Activated CD4-positive, alpha-beta T cell treated with anti-CD3 and anti-CD28 coated beads, Interleukin-2, amount 50 U/mL, for 24 hours (primary cell): ENCODE data around the gene LRRC8A.
"Not testable (repeated sequence)": the region's sequence is repeated elsewhere in the genome, so short reads cannot be mapped to it uniquely, and the experiment has no call there.

ENCODE experiments used
- DNase-seq, 2 donors: peaks; one replicate each; pipeline ENCODE4 v3.0.0-alpha.2; 2020; ENCODE audit warnings: low read depth in 1 of 2, low spot score in 1 of 2

The LRRC8A gene

DNA sequence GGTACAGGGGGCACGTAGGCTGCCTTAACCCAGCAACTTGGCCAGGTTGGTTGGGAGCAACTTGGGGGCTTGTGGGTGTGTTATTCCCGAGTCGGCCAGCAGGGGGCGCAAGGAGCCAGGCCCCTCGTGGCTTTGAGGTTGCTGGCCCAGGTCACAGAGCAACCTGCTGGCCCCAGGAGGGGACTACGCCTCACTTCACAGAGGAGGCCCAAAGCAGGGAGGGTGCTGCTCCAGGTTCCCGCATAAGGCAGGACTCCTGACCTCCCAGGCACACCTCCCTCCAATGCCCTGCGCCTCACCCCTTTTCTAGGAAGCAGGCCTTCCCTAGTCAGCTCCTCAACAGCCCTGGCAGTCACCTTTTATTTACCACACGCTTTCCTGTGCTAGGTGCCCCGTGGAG lies 18.3 kb upstream of the LRRC8A start:
- peak; percentile 77 to 83 for DNase-seq

DNA sequence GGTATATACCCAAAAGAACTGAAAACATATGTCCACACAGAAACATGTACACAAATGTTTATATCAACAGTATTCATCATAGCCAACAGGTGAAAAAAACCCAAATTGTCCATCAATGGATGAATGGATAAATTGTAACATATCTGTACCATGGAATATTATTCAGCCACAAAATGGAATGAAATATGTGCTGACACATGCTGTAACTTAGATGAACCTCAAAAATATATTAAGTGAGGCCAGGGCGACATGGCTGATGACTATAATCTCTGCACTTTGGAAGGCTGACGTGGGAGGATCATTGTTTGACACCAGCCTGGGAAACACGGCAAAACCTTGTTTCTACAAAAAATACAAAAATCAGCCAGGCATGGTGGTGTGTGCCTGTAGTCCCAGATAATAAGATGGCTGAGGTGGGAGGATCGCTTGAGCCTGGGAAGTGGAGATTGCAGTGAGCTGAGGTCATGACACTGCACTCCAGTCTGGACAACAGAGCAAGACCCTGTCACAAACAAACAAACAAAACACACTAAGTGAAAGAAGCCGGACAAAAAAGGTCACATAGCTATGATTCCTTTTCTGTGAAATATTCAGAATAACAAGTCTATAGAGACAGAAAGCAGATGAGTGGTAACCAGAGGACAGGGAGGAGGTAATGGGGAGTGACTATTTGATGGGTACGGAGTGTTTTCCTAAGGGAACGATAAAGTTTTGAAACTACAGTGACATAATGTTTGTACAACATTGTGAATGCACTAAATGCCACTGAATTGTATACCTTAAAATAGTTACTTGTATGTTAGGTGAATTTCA lies 11.6 kb upstream of the LRRC8A start:
- DNase-seq, result no peak

DNA sequence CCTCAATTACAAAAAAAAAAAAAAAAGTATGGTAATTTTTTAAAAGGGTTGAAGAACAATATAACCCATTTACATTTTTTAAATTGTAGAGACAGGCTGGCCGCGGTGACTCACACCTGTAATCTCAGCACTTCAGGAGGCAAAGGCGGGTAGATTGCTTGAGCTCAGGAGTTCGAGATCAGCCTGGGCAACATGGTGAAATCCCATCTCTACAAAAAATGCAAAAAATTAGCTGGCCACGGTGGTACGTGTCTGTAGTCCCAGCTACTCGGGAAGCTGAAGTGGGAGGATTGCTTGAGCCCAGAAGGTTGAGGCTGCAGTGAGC lies 11.0 kb upstream of the LRRC8A start:
- DNase-seq, result not testable (repeated sequence)

DNA sequence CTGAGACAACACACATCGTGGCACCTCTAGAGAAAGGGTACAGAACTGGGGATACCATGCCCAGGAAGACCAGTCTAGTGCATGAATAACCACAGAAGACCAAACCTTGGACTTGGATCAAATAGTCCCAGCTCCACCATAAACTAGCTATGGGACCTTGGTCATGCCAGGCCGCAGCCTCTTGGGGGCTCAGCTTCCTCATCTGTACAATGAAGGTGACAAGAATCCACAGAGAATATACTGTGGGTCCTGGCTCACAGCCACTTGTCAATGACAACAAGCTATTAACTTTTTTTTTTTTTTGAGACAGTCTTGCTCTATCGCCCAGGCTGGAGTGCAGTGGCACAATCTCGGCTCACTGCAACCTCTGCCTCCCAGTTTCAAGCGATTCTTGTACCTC lies 4.1 kb upstream of the LRRC8A start:
- DNase-seq, result no peak

DNA sequence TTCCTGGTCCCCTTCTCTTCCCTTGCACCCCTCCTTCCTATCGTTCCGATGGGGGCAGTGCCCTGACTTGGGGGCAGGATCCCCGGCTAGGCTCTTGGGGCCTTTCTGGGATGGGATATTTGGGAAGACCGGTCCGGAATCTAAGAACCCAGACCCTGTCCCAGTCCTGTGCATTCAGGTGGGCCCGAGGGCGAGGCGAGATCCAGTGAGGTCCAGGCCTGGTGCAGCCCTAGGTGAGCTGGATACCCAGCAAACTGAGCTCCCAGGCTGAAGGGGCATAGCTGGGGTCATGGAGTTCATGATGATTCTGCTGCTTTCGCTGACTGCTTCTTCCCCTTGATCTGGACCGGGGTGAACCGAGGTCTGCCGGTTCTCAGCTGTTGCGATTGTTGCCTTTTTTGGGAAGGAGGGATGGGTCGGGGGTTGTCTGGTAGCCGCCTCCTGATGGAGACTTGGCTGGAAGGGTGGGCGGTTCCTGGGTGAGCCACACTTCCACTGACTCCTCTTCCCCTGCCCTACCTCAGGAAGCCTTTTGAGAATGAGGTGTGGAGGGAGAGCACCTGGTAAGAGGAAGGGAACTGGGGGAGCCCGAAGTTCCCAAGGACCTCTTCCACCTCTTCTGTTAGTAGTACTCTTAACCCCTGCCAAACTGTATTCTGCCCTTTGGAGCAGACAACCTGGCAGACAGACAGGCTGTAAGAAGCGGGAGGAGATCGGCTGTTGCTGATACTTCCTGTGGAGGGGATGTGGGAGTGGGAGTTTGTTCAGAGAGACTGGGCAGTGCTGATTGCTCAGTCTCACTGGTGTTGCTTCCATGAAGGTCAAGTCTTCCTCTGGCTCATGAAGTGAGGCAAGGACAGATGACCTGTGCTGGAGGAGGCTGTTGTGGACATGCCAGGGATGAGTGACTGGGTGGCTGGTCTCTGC lies 1.0 kb downstream of the LRRC8A start:
- DNase-seq, result no peak

DNA sequence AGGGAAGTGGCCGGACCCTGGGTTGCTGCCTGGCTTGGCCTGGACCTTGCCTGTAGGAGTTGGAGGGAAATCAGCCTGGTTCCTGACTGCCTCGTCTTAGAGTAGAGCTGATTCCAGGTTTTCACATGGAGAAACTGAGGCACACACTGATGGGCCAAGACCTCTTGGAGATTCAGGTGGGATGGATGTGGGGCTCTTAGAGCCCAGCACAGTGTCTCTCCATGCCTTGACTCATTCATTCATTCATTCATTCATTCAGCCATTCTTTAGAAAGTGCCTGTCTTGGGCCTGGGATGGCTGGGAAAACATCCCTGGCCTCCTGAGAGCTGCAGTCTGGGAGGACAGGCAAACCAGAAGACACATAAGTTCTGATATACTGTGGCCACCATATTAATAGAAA lies 2.2 kb downstream of the LRRC8A start:
- no peak for DNase-seq

DNA sequence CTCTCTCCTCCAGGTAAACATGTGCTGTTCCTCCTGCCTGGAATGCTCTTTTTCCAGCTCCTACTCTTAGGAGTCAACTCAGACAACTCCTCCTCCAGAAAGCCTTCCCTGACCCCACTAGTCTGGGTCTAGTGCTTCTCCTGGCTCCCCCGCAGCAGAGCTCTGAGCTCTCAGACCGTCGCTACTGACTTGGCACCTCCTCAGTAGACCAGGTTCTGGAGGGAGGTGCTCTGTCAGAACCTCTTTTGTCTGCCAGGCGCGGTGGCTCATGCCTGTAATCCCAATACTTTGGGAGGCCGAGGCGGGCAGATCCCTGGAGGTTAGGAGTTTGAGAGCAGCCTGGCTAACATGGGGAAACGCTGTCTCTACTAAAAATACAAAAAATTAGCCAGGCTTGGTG lies 3.4 kb downstream of the LRRC8A start:
- no peak for DNase-seq

DNA sequence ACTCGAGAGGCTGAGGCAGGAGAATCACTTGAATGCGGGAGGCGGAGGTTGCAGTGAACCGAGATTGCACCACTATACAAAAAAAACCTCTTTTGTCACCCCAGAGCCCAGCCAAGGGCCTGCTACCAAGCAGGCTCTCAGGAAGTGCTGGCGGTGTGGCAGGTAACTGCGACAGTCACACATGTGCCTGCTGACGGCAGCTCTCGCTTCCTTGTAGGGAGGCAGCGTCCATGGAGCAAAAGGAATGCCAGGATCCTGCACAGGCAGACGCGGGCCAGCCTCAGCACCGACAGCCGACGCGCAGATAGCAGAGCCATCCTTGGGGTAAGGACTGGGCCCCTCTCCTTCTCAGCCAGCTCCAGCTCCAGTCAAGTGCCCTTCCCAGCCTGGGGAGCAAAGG lies 3.9 kb downstream of the LRRC8A start:
- no peak for DNase-seq

DNA sequence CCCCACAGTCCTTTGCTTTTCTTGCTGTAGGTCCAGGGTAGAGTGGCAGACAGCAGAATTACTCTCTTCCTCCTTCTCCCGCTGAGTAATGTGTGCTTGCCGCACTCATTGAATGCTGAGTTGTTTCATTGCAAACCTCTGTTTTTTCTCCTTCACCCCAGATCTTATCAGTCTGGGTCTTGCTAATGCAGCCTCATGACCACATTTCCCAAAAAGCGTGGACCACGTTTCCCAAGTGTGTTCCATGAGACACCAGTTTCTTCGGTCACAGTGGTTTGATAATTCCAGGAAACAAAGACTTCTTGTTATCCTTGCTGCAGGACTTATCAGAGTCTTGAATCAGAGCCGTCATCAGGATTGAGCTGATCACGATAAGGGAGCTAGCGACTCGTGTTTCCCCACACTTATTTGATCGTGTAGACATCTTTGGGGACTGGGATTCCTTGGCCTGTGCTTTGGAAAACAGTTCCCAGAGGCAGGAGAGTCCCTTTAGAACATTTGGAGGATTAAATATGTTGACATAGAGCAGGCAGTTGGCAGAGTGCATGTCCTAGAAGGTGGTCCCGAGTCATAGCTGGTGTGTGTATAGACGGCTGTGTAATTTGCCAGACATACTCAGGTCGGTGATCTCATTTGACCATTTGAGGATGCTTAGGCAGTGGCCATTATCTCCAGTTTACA lies 4.4 kb downstream of the LRRC8A start:
- no peak for DNase-seq

DNA sequence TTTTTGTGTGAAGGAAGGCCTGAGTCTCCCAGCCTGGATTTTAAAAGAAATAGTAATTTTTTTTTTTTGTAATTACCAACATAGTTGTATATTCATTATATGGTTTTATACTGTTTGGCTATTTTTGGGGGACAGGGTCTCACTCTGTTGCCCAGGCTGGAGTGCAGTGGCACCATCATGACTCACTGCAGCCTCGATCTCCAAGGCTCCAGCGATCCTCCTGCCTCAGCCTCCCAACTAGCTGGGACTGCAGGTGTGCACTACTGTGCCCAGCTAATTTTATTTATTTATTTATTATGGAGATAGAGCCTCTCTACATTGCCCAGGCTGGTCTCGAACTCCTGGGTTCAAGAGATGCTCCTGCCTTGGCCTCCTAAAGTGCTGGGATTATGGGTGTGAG lies 5.1 kb downstream of the LRRC8A start:
- DNase-seq, result no peak

DNA sequence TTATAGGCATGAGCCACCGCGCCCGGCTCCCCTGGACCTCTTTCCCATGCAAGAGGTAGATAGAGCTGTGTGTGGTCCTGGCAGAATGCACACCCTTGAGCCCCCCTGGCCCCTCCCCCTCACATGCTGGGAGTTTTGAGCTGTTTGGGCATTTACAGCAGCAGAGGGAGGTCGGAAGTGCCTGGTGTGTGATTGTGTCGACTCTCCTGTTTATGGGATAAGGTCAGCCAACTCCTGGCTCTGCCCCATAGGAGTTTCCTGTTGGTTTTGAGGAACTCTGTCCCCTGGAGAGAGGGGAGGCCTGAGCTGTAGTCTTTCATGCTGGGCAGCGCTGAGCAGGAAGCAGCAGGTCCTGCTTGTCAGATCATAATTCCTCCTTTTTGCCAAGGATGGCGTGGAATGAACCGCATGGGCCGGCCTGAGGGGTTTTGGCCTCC lies 6.0 kb downstream of the LRRC8A start:
- DNase-seq, result no peak

DNA sequence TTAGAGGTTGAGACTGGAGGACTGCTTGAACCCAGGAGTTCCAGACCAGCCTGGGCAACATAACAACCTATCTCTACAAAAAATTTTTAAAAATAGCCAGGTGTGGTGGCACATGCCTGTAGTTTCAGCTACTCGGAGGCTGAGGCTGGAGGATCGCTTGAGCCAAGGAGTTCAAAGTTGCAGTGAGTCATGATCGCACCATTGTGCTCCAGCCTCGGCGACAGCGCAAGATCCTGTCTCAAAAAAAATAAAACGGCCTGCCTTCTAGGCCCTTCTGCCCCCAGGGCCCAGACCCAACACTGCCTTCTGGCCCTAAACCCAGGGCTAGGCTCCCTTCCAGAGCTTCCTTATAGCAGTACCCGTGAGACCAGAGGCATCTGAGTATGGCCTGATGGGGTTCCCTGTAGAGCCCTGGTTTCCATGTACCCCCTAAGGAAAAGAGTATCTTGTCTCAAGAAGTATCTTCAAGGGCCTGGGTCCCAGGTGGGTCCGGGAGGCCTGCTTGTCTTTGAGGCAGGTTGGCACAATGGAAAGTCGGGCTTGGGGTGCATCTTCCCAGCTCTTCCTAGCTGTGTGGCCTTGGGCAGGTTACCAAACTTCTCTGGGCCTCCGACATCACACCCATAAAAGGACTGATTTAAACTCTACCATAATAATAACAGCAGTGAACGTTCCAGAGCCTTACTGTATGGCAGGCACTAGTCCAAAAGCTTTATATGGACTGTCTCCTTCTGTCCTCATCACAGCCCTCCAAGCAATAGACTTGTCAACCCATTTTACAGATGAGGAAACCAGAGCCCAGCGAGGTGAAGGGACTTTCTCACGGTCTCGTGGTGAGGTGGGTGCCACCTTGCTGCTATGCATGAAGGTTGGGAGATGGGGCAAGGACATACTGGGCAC lies 9.6 kb downstream of the LRRC8A start:
- no peak for DNase-seq

DNA sequence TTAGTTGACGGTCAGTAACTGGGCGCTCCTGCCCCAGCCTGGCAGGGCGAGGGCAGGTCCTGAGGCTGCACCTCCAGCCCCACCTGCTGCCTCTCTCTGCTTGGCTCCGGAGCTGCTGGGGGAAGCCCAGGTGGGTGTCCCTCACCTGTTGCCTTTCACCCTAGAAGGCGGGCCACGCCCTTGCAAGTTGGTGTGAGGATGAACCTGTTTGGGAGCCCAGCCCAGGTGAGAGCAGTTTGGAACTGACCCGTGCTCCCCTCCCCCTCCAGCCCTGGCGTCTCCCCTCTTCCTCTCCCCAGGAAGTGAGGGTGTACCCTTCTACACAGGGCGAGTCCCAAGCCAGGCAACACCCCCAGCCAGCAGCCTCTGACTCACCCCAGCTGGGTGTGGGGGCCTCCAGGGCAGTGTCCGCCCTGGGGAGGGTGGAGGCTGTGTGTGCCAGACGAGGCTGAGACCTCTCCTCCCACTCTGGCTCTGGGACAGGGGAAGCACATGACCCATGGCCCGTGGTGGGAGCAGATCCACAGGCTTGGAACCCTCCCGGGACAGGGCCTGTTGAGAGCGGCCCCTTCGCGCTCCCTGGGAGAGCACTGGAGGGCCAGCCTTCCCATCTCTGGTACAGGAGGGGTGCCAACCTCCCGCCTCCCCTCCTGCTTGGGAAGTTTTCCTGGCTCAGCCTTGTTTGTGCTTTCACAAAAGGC lies 10.4 kb downstream of the LRRC8A start:
- no peak for DNase-seq

DNA sequence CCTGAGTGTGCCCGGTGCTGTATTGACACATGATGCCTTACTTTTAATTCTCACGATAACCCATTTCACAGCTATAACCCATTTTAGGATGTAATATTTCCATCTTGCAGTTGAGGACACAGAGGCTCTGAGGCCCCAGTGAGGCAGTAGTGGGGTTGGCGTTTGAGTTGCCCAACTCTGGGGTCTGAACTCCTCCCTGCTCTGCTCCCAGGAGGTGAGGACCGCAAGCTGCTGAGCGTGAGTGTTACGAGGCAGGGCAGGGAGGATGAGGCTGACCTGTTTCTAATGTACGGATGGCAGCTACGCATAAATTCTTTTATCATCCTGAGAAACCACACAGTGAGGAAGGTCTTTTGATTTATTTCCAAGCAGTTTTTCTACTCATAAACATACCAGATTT lies 11.4 kb downstream of the LRRC8A start:
- DNase-seq, result no peak

DNA sequence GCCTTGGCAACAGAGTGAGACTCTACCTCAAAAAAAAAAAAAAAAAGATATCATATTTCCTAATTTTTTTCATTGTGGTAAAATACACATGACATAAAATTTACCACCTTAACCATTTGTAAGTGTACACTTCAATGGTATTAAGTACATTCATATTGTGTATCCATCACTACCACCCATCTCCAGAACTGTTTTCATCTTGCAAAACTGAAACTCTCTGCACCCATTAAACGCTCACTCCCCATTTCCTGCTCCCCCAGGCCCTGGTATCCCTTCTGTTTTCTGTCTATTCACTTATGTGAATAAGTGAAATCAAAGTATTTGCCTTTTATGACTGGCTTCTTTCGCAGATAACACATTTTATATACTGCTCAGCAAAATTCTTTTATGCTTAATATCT lies 12.8 kb downstream of the LRRC8A start:
- DNase-seq, result no peak

DNA sequence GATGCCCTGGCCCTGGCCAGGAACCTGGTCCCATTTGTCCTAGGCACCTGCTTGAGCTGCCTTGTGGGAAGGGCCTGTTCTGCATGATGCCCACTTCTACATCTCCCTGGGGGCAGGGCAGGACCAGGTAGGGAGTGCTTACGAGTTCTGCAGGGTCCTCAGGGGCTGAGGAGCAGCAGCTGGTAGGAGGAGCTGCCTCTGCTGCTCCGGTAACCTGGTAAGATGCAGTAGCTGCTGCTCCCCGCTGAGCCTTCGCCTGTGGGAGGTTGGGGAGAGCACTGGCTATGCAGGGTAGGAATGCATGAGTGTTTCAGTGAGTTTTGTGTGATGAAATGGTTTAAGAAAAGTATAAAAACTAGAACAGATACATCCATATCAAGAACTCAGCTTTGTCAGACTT lies 13.6 kb downstream of the LRRC8A start:
- DNase-seq, result no peak

DNA sequence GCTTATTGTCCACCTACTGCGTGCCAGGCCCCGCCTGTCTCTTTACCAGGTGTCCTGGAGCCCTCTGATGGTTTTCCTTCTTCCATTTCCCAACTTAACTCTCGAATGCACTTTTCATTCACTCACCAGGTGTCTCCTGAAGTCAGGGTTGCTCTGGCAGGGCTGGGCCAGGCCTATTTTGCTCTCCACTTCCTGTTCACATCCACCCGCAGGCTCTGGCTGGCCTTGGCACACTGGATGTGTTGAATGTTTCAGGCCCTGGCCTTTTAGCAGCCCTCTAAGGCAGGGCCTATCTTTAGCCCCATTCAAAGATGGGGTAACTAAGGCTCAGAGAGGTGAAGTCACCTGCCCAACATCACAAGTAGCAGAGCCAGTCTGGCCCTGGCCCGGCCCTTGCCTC lies 16.4 kb downstream of the LRRC8A start:
- DNase-seq, result no peak

DNA sequence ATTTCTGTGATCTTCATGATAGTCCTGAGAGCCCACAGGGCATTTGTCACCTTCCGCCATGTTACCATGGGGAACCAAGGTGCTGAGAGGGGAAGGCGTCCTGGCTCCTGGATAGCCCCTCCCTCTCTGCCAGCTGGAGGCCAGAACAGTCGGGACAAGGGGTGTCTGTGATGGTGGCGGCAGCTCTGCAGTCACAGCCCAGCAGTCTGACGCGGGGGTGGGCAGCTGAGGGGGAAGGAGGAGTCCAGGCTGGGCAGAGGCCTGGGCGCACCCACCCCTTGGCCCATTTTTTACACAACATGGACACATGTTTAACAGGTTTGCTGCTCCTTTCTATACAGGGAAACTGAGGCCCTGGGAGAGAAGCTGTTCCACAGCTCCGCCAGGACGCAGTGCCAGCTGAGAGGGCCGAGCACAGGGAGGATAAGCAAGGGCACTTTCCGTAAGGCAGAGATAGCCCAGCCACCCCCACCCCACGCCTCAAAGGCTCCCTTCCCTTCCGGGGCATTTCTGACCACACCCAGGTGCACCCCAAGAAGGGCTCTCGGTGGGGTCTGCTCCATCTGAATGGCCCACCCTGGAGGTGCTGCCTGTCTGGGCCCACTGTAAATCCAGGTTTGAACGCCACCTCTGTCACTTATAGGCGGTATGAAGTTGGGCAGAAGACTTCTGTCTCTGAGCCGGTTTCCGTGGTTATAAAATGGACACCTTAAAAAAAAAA lies 17.1 kb downstream of the LRRC8A start:
- no peak for DNase-seq

DNA sequence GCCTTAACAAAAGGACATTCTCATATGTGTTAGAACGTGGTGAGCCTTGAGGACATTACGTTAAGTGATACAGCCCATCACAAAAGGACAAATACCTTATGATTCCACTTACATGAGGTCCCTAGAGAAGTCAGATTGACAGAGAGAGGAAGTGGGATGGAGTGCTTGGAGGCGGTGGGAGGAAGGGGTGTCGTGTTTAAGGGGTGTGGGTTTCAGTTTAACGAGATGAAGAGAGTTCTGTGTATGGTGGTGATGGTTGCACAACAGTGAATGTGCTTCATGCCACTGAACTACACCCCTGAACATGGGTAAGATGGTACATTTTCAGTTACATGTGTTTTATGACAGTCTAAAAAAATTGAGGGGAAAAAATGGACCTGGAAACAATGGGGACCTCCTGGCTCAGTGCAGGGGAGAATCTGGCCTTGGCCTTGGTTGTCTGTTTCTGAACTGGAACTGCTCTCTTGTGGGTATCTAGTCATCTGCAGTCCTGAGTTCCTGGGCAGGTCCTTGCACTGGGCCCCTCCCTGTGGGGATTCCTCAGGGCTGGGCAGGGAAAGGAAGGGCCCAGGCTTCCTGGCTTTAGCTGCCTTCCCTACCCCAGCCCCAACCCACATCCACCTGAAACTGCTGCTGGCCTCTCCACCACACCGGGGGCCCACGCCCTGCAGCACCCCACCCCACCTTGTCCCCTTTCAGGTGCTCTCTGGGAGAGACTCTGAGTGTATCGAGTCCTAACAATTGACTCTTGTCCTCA lies 17.8 kb downstream of the LRRC8A start:
- DNase-seq, result no peak
